ENCODE data around the gene B4GALNT3. TPM values are rescaled to one million over a fixed set of nuclear protein-coding genes. Genes with fewer than 3 reads are reported as not detected.
A peak's percentile ranks its signal among the peaks of the same experiment; 100 is the strongest.
"Not testable (repeated sequence)": the region's sequence is repeated elsewhere in the genome, so short reads cannot be mapped to it uniquely, and the experiment has no call there.

The B4GALNT3 gene
- total and polyA plus RNA-seq, 2 donors (not counting 1 experiment from before 2014, with no cell fraction given): not detected

- Histone ChIP-seq H3K36me3 (ENCODE audit: control insufficient read depth, insufficient read depth, low read length) (peaks cover 3% of the 10 kb centered on the region), H3K9ac (ENCODE audit: insufficient read depth, low read length) (no peak overlapping the region), H4K20me1 (ENCODE audit: control insufficient read depth, extremely low read depth, insufficient read depth, low read length) (no peaks in the 10 kb centered on the region), H3K9me3 (ENCODE audit: control insufficient read depth, insufficient read depth, low read depth, low read length) (no peaks in the 10 kb centered on the region), H3K4me2 (ENCODE audit: extremely low read depth, insufficient read depth, low read length) (no peak overlapping the region), H3K27me3 (ENCODE audit: control insufficient read depth, insufficient read depth, low read length) (no peaks in the 10 kb centered on the region), H3K4me1 (ENCODE audit: control insufficient read depth, extremely low read depth, insufficient read depth, low read length) (no peaks in the 10 kb centered on the region), H3K79me2 (ENCODE audit: control insufficient read depth, insufficient read depth, low read length) (no peaks in the 10 kb centered on the region), H3K4me3 (replicated peaks in 1 of 4; ENCODE audit: control extremely low read depth in 1 of 4, insufficient read depth in 1 of 4, low read depth in 3 of 4, low read length in 4 of 4) (no peak overlapping the region), H2AFZ (ENCODE audit: low read length) (no peak overlapping the region), H3K27ac (ENCODE audit: insufficient read depth, low read length) (no peak overlapping the region)
- no peak for DNase-seq (ENCODE audit: low read depth in 2 of 2)
- TF ChIP-seq, protein P1, sequence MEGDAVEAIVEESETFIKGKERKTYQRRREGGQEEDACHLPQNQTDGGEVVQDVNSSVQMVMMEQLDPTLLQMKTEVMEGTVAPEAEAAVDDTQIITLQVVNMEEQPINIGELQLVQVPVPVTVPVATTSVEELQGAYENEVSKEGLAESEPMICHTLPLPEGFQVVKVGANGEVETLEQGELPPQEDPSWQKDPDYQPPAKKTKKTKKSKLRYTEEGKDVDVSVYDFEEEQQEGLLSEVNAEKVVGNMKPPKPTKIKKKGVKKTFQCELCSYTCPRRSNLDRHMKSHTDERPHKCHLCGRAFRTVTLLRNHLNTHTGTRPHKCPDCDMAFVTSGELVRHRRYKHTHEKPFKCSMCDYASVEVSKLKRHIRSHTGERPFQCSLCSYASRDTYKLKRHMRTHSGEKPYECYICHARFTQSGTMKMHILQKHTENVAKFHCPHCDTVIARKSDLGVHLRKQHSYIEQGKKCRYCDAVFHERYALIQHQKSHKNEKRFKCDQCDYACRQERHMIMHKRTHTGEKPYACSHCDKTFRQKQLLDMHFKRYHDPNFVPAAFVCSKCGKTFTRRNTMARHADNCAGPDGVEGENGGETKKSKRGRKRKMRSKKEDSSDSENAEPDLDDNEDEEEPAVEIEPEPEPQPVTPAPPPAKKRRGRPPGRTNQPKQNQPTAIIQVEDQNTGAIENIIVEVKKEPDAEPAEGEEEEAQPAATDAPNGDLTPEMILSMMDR (conservative IDR thresholded peaks at IDR 0.05 in 1 of 2, IDR thresholded peaks at IDR 0.05 in 1 of 2; ENCODE audit: low read depth in 1 of 2, low read length in 2 of 2): no peak
- no peak for TF ChIP-seq EZH2 (IDR thresholded peaks at IDR 0.05; ENCODE audit: low read length, missing control alignments)
These were observed 37.2 kb upstream of the B4GALNT3 start for GRCh38 chr12:422526-422925.

- not testable (repeated sequence) for H3K27me3 ChIP-seq (ENCODE audit: control insufficient read depth, insufficient read depth, low read length); H3K4me1 ChIP-seq (ENCODE audit: control insufficient read depth, extremely low read depth, insufficient read depth, low read length); H3K36me3 ChIP-seq (ENCODE audit: control insufficient read depth, insufficient read depth, low read length); H3K27ac ChIP-seq (ENCODE audit: insufficient read depth, low read length); H4K20me1 ChIP-seq (ENCODE audit: control insufficient read depth, extremely low read depth, insufficient read depth, low read length); H3K9ac ChIP-seq (ENCODE audit: insufficient read depth, low read length); DNase-seq (ENCODE audit: low read depth in 2 of 2); H2AFZ ChIP-seq (ENCODE audit: low read length); H3K4me3 ChIP-seq (replicated peaks in 1 of 4; ENCODE audit: control extremely low read depth in 1 of 4, insufficient read depth in 1 of 4, low read depth in 3 of 4, low read length in 4 of 4); H3K79me2 ChIP-seq (ENCODE audit: control insufficient read depth, insufficient read depth, low read length); H3K4me2 ChIP-seq (ENCODE audit: extremely low read depth, insufficient read depth, low read length); H3K9me3 ChIP-seq (ENCODE audit: control insufficient read depth, insufficient read depth, low read depth, low read length)
These were observed 24.0 kb upstream of the B4GALNT3 start for GRCh38 chr12:435737-436136.

- Histone ChIP-seq H3K4me2 (ENCODE audit: extremely low read depth, insufficient read depth, low read length) (no peak overlapping the region), H3K27me3 (ENCODE audit: control insufficient read depth, insufficient read depth, low read length) (no peaks in the 10 kb centered on the region), H3K79me2 (ENCODE audit: control insufficient read depth, insufficient read depth, low read length) (no peaks in the 10 kb centered on the region), H2AFZ (ENCODE audit: low read length) (no peak overlapping the region), H3K4me3 (replicated peaks in 1 of 4; ENCODE audit: control extremely low read depth in 1 of 4, insufficient read depth in 1 of 4, low read depth in 3 of 4, low read length in 4 of 4) (no peak overlapping the region), H4K20me1 (ENCODE audit: control insufficient read depth, extremely low read depth, insufficient read depth, low read length) (no peaks in the 10 kb centered on the region), H3K9me3 (ENCODE audit: control insufficient read depth, insufficient read depth, low read depth, low read length) (no peaks in the 10 kb centered on the region), H3K4me1 (ENCODE audit: control insufficient read depth, extremely low read depth, insufficient read depth, low read length) (no peaks in the 10 kb centered on the region), H3K27ac (ENCODE audit: insufficient read depth, low read length) (no peak overlapping the region), H3K9ac (ENCODE audit: insufficient read depth, low read length) (no peak overlapping the region), H3K36me3 (ENCODE audit: control insufficient read depth, insufficient read depth, low read length) (no peaks in the 10 kb centered on the region)
- no peak for TF ChIP-seq EZH2 (IDR thresholded peaks at IDR 0.05; ENCODE audit: low read length, missing control alignments)
- TF ChIP-seq, protein P1 (conservative IDR thresholded peaks at IDR 0.05 in 1 of 2, IDR thresholded peaks at IDR 0.05 in 1 of 2; ENCODE audit: low read depth in 1 of 2, low read length in 2 of 2): peak; percentile 78 to 85
- peak; percentile 13 to 55 for DNase-seq (ENCODE audit: low read depth in 2 of 2)
These were observed 17.4 kb upstream of the B4GALNT3 start for GRCh38 chr12:442235-442884.

Data from fibroblast of lung (primary cell).